D721Med (cell line): ENCODE measurements around the gene SAV1.
"Not testable (repeated sequence)": the region's sequence is repeated elsewhere in the genome, so short reads cannot be mapped to it uniquely, and the experiment has no call there.

Experiments used
- DNase-seq: peaks from one replicate; pipeline ENCODE4 v3.0.0; 2011; ENCODE audit warnings: low spot score; ENCODE audit not compliant: insufficient read length
- FAIRE-seq: peaks from 2 replicates; lab custom pipeline; 2011; peaks lifted over from hg19 to GRCh38; lab: Jason Lieb, UNC
- CTCF ChIP-seq: IDR thresholded peaks from 2 replicates; pipeline ENCODE4 v1.5.1; 2012; ENCODE audit warnings: mild to moderate bottlenecking, control low read depth; ENCODE audit not compliant: insufficient read depth; ENCODE audit errors: missing control alignments

SAV1 gene

GRCh38 chr14:50697659-50698290 is 29.7 kb upstream of the SAV1 start:
- no peak for DNase-seq
- no peak for TF ChIP-seq CTCF
- FAIRE-seq: no peak

- not testable (repeated sequence) for DNase-seq, FAIRE-seq
These were observed 26.2 kb upstream of the SAV1 start for GRCh38 chr14:50694260-50694659.

- FAIRE-seq (no peak), DNase-seq (no peak)
- TF ChIP-seq CTCF: no peak
These were observed 20.8 kb upstream of the SAV1 start for GRCh38 chr14:50688875-50689274.

GRCh38 chr14:50679674-50680073 is 11.6 kb upstream of the SAV1 start:
- no peak for TF ChIP-seq CTCF
- FAIRE-seq (no peak), DNase-seq (no peak)

GRCh38 chr14:50678163-50678562 is 10.1 kb upstream of the SAV1 start:
- no peak for TF ChIP-seq CTCF
- FAIRE-seq (no peak), DNase-seq (no peak)

- DNase-seq: no peak
- TF ChIP-seq CTCF: no peak
- FAIRE-seq: no peak
These were observed 9.5 kb upstream of the SAV1 start for GRCh38 chr14:50677527-50678063.

- FAIRE-seq: no peak
- TF ChIP-seq CTCF: no peak
- no peak for DNase-seq
These were observed 8.9 kb upstream of the SAV1 start for GRCh38 chr14:50676814-50677516.
